IMR-90 (cell line): Measurements from ENCODE around the gene PRSS8.

ENCODE experiments used
- BHLHE40 ChIP-seq: fragments of 150-350 bp; IDR thresholded peaks from 2 replicates; pipeline ENCODE4 v1.6.1; 2016; ENCODE audit warnings: mild to moderate bottlenecking, low read depth, low read length
- TF ChIP-seq, protein P1 (sequence below): conservative IDR thresholded peaks from 2 replicates; pipeline ENCODE4 v1.5.1; 2012; ENCODE audit warnings: mild to moderate bottlenecking, low read depth, low read length, improper control_type of control experiment

DNA sequence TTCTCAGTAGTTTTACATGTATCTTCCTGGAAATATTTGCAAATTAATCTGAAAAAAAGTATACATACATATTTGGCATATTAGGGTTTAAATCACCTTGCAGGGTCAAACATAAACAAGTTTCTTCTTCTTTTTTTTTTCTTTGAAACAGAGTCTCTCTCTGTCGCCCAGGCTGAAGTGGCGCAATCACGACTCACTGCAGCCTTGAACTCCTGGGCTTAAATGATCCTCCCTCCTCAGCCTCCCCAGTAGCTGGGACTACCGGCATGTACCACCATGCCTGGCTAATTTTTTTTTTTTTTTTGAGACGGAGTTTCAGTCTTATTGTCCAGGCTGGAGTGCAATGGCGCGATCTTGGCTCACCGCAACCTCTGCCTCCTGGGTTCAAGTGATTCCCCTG lies 31.8 kb upstream of the PRSS8 start:
- TF ChIP-seq BHLHE40, result no peak
- TF ChIP-seq, protein P1, sequence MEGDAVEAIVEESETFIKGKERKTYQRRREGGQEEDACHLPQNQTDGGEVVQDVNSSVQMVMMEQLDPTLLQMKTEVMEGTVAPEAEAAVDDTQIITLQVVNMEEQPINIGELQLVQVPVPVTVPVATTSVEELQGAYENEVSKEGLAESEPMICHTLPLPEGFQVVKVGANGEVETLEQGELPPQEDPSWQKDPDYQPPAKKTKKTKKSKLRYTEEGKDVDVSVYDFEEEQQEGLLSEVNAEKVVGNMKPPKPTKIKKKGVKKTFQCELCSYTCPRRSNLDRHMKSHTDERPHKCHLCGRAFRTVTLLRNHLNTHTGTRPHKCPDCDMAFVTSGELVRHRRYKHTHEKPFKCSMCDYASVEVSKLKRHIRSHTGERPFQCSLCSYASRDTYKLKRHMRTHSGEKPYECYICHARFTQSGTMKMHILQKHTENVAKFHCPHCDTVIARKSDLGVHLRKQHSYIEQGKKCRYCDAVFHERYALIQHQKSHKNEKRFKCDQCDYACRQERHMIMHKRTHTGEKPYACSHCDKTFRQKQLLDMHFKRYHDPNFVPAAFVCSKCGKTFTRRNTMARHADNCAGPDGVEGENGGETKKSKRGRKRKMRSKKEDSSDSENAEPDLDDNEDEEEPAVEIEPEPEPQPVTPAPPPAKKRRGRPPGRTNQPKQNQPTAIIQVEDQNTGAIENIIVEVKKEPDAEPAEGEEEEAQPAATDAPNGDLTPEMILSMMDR, result no peak
